WTC11 (cell line): Measurements from ENCODE around the gene LYVE1.

Source experiments
- NR3C1 ChIP-seq: sonication (generic); formaldehyde crosslinking; conservative IDR thresholded peaks from 2 replicates; pipeline ENCODE4 v1.8.1; 2023; ENCODE audit warnings: low read depth, mild to moderate bottlenecking, missing genetic modification reagents
- TF ChIP-seq, protein P1 (sequence below): fragments of 200-600 bp; IDR thresholded peaks from 2 replicates; pipeline ENCODE4 v1.8.0; 2022; ENCODE audit warnings: antibody characterized with exemption
- TF ChIP-seq, protein P2 (sequence below): sonication (generic); formaldehyde crosslinking; IDR thresholded peaks from 2 replicates; pipeline ENCODE4 v1.8.0; 2022; ENCODE audit warnings: mild to moderate bottlenecking, missing genetic modification reagents

DNA sequence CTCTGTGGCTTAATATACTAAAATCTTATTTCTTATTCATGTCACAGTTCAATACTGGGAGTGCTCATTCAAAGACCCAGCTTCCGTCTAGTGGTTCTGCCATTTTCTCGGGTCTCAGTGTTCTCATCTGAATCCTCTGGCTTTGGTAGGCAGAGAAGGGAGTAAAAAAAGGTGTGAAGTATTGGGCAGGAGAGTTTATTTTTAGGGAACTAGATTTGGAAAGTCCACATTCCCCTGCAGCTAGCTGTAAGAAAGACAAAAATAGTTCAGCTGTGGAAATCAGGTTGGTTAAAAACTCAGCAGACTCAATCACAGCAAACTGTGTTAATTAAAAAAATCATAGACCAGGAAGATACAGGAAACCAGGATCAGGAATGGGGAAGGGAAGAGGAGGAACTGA lies 4.1 kb upstream of the LYVE1 start:
- TF ChIP-seq, protein P1, sequence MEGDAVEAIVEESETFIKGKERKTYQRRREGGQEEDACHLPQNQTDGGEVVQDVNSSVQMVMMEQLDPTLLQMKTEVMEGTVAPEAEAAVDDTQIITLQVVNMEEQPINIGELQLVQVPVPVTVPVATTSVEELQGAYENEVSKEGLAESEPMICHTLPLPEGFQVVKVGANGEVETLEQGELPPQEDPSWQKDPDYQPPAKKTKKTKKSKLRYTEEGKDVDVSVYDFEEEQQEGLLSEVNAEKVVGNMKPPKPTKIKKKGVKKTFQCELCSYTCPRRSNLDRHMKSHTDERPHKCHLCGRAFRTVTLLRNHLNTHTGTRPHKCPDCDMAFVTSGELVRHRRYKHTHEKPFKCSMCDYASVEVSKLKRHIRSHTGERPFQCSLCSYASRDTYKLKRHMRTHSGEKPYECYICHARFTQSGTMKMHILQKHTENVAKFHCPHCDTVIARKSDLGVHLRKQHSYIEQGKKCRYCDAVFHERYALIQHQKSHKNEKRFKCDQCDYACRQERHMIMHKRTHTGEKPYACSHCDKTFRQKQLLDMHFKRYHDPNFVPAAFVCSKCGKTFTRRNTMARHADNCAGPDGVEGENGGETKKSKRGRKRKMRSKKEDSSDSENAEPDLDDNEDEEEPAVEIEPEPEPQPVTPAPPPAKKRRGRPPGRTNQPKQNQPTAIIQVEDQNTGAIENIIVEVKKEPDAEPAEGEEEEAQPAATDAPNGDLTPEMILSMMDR = no peak
- TF ChIP-seq NR3C1 (CRISPR knock-in tag) = no peak
- TF ChIP-seq, protein P2, sequence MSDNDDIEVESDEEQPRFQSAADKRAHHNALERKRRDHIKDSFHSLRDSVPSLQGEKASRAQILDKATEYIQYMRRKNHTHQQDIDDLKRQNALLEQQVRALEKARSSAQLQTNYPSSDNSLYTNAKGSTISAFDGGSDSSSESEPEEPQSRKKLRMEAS (CRISPR knock-in tag) = no peak
